ENCODE data around the gene WFDC6. TPM values are rescaled to one million over a fixed set of nuclear protein-coding genes. Genes with fewer than 3 reads are reported as not detected.

The WFDC6 gene
- total RNA-seq, 1 experiment from 2014 or later, result not detected

DNA sequence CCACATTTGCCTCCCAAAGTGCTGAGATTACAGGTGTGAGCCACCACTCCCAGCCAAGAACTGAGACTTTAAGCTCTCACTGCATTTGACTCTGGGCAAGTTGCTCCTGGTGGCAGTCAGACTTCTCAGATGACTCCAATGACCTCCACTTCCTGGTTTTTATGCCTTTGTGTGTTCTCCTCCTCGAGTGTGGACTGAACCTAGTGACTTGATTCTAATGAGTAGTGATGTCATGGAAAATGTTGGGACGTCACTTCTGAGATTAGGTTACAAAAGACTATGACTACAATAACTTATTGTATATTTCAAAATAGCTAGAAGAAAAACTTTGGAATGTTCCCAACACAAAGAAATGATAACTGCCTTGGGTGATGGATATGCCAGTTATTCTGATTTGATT is 35.9 kb downstream of the WFDC6 start:
- H3K36me3 ChIP-seq, result no peaks in the 10 kb centered on the region
- H3K27me3 ChIP-seq, result peaks cover 10% of the 10 kb centered on the region

DNA sequence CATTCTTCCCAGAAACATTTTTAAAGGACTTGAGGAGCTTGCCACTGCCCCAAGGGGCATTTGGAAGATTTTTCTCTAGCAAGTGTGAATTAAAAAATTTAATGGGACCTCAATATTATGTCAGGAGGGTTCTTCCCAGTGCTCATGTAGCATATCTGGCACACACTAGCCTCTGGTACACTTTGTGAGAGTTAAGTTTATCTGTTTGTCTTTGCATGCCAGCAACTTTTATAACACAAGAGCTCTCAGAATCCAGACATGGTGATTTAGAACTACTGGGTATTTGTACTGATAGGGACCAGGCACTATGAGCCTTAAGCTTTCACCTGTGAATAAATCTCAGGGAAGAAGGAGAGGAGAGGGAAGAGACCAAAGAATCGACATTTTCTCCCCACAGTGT is 36.7 kb downstream of the WFDC6 start:
- H3K27me3 ChIP-seq, result peaks cover 12% of the 10 kb centered on the region
- H3K4me1 ChIP-seq, result no peaks in the 10 kb centered on the region
- H3K9me3 ChIP-seq (replicated peaks), result no peaks in the 10 kb centered on the region
- no peaks in the 10 kb centered on the region for H3K36me3 ChIP-seq
- DNase-seq, result no peak
- no peak overlapping the region for H3K27ac ChIP-seq
- no peak overlapping the region for H3K4me3 ChIP-seq

More for the DNA sequence above, 35.9 kb downstream of the WFDC6 start:
- DNase-seq, result no peak
- Histone ChIP-seq H3K4me1 (no peaks in the 10 kb centered on the region), H3K27ac (no peak overlapping the region), H3K4me3 (no peak overlapping the region), H3K9me3 (replicated peaks) (no peaks in the 10 kb centered on the region)

DNA sequence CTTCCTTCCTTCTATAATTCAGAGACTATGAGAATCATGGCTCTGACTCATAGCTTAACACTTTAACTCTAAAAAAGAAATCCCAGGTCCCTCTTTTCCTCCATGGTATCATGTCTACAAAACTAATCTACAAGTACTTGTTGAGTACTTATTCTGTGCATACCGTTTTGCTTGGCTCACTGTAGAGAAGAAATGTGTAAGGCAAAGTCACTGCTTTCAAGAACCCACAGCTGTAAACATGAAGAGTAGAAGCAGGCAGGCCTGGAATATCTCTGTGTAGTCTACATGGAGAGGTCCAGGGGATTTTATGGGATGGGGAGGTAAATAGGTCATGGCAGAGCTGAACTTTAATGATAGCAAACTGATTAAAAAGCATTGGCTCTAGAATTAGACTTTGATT is 37.7 kb downstream of the WFDC6 start:
- no peaks in the 10 kb centered on the region for H3K4me1 ChIP-seq
- H3K9me3 ChIP-seq (replicated peaks), result no peaks in the 10 kb centered on the region
- no peak for DNase-seq
- H3K27me3 ChIP-seq, result peaks cover 12% of the 10 kb centered on the region
- H3K27ac ChIP-seq, result no peak overlapping the region
- no peaks in the 10 kb centered on the region for H3K36me3 ChIP-seq
- no peak overlapping the region for H3K4me3 ChIP-seq

DNA sequence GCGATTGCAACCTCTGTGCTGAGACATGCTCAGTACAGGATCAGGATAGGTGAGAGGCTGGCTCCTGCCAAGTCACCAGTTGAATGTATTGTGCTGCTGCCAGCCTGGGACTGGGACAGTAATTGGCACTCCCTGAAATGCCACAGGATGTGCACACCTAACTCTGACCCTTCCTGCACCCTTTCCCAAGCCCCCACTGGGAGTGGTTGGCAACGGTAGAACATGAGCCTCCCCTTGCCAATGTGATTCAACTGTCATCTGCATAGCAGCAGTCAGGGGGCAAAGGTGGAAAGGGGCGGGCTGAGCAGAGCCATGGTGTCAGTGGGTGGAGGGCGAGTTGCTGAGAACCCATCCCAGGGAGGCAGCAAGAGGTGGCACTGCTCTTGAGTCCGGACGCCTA is 39.3 kb downstream of the WFDC6 start:
- DNase-seq, result no peak
- H3K36me3 ChIP-seq, result no peaks in the 10 kb centered on the region
- H3K4me1 ChIP-seq, result no peaks in the 10 kb centered on the region
- H3K27me3 ChIP-seq, result peaks cover 24% of the 10 kb centered on the region
- H3K27ac ChIP-seq, result no peak overlapping the region
- no peaks in the 10 kb centered on the region for H3K9me3 ChIP-seq (replicated peaks)
- no peak overlapping the region for H3K4me3 ChIP-seq

DNA sequence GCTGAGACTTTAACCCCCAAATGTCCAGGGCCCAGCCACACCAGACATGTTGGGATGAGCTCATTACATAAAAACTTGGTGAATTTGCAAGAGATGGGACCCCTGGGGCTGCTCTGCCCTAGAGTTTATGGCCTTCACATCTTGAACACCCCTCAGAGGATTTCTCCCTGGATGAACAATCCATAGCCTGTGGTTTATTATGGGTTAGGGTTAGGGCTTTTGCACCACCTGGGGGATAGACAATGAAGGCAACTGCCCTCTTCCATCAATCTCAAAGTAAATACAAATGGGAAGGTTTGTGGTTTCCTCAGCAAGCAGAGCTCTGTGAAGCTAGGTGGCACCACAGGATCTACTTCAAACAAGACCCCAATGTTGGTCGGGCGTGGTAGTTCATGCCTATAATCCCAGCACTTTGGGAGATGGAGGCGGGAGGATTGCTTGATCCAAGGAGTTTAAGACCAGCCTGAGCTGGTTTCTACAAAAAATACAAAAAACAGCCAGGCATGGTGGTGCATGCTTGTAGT is 41.2 kb downstream of the WFDC6 start:
- Histone ChIP-seq H3K4me1 (no peaks in the 10 kb centered on the region), H3K9me3 (replicated peaks) (no peaks in the 10 kb centered on the region), H3K27me3 (peaks cover 24% of the 10 kb centered on the region), H3K4me3 (no peak overlapping the region), H3K36me3 (no peaks in the 10 kb centered on the region), H3K27ac (no peak overlapping the region)
- no peak for DNase-seq

DNA sequence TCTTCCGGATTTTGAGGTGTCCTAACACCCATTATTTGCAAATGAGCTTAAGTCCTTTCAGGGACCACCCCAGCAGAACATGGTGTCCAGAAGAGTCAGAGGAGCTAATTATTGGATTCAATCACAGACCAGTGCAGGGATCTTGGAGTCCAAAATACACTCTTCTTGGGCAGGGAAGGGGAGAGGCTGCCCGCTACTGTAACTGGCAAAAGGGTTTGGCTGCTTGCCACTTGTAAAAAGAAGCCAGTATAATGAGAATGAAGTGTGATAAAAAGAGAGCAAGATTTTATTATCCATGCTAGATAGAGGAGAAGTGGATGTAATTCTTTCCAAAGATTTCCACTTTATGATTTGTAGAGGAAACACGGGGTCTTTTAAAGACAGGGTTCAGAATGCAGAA is 43.1 kb downstream of the WFDC6 start:
- H3K27ac ChIP-seq, result no peak overlapping the region
- H3K27me3 ChIP-seq, result peaks cover 30% of the 10 kb centered on the region
- H3K4me3 ChIP-seq, result no peak overlapping the region
- H3K4me1 ChIP-seq, result no peaks in the 10 kb centered on the region
- H3K9me3 ChIP-seq (replicated peaks), result no peaks in the 10 kb centered on the region
- no peaks in the 10 kb centered on the region for H3K36me3 ChIP-seq
- no peak for DNase-seq

DNA sequence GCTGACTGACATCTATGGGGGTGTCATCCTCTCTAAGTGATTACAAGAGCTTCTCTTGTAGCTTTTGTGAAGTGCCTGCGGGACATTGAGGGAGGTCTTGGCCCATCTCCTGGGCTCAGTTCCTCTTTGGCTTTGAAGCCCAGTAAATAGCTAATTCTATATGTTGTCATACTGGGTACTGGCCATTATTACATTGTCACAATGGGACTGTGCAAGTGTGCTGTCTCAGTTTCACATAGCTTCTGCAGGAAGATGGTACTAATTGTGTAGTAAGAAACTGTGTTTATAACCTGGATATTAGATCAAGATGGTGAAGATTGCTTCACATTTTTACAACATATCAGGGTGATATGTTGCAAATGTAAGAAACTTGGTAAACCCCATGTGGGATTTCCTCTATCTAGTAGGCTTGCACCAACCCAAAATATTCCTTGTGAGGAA is 43.8 kb downstream of the WFDC6 start:
- no peak for DNase-seq
- H3K9me3 ChIP-seq (replicated peaks), result no peaks in the 10 kb centered on the region
- peaks cover 32% of the 10 kb centered on the region for H3K27me3 ChIP-seq
- H3K36me3 ChIP-seq, result no peaks in the 10 kb centered on the region
- H3K4me1 ChIP-seq, result no peaks in the 10 kb centered on the region
- H3K4me3 ChIP-seq, result no peak overlapping the region
- H3K27ac ChIP-seq, result no peak overlapping the region

DNA sequence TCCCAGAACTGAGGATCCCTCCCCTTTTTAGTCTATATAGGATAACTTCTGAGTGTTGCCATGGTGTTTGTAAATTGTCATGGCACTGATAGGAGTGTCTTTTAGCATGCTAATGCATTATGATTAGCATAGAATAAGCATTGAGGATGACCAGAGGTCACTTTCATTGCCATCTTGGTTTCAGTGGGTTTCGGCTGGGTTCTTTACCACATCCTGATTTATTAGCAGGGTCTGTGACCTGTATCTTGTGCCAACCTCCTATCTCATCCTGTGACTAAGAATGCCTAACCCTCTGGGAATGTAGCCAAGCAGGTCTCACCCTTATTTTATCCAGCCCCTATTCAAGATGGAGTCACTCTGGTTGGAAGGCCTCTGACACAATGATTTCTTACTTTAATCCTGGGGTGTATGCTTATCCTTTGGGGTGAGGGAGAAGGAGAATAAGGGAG is 50.2 kb downstream of the WFDC6 start:
- Histone ChIP-seq H3K27me3 (peaks cover 36% of the 10 kb centered on the region), H3K4me1 (no peaks in the 10 kb centered on the region)
- no peak for DNase-seq

DNA sequence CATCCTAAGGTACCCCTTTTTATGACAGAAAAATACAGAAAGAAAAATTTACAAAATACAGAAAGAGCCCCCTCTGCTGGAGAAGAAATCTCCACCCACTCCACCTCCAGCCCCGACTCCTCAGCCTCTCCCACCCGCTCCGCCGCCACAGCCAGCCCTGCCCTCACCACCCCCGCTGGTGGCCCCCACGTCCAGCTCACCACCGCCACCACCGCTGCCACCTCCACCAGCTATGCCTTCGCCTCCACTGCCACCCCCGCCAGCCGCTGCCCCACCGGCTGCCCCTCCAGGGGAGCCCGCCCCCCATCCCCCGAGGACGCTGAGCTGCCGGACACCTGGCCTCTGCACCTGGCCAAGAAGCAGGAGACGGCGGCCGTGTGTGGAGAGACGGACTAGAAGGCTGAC is 52.0 kb downstream of the WFDC6 start:
- H3K27me3 ChIP-seq, result peaks cover 35% of the 10 kb centered on the region
- DNase-seq, result peak in 1 of 2 experiments; percentile 14
- no peak overlapping the region for H3K4me3 ChIP-seq
- H3K27ac ChIP-seq, result no peak overlapping the region
- no peaks in the 10 kb centered on the region for H3K9me3 ChIP-seq (replicated peaks)
- H3K4me1 ChIP-seq, result no peaks in the 10 kb centered on the region
- H3K36me3 ChIP-seq, result no peaks in the 10 kb centered on the region

More for the DNA sequence above, 50.2 kb downstream of the WFDC6 start:
- Histone ChIP-seq H3K9me3 (replicated peaks) (no peaks in the 10 kb centered on the region), H3K4me3 (no peak overlapping the region), H3K27ac (no peak overlapping the region), H3K36me3 (no peaks in the 10 kb centered on the region)

DNA sequence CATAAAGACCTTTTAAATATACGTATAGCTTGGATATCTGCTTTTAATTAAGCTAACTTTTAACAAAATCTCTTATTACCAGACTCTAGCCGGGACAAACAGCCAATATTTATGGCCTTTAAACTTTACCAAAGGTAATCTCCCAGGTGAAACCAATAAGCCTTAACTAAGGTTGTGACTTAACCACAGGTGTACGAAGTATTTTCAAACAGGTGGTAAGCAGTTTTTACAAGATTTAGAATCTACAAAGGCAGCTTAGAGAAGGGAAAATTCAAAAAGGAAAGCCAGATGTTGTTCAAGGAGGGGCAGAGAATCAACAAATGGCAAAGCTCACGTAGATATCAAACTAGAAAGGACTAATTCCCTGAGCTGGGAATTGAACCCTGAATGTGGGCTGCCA is 53.9 kb downstream of the WFDC6 start:
- Histone ChIP-seq H3K36me3 (no peaks in the 10 kb centered on the region), H3K27ac (no peak overlapping the region), H3K4me3 (no peak overlapping the region), H3K9me3 (replicated peaks) (no peaks in the 10 kb centered on the region), H3K4me1 (no peaks in the 10 kb centered on the region), H3K27me3 (peaks cover 29% of the 10 kb centered on the region)
- DNase-seq, result no peak

DNA sequence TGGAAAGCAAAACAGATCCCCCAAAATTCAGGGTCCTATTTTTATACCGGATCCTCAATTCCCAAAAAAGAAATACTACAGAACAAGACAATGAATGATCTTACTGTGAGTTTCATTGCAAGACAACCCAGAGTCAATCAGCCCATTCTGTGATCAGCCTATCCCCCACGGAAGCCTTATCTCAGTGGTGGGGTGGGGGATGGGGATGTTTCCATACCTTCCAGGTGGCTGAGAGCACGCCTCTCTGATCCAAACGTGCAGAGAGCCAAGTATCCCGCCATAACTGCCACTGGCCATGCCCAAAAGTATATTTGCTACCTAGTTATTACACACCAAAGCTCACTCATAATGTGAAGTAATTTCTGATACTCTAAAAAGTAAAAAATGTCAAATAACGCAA is 54.6 kb downstream of the WFDC6 start:
- no peak overlapping the region for H3K27ac ChIP-seq
- no peak for DNase-seq

More for the DNA sequence above, 54.6 kb downstream of the WFDC6 start:
- peaks cover 29% of the 10 kb centered on the region for H3K27me3 ChIP-seq
- no peak overlapping the region for H3K4me3 ChIP-seq
- no peaks in the 10 kb centered on the region for H3K4me1 ChIP-seq
- H3K9me3 ChIP-seq (replicated peaks), result no peaks in the 10 kb centered on the region
- H3K36me3 ChIP-seq, result no peaks in the 10 kb centered on the region

Other genes with a start within 250 kb of the WFDC6 start
- gene RBPJL, start 232.6 kb downstream of the WFDC6 start, total RNA-seq (2014; rRNA removed; shearing (Covaris generic)), result not detected in 2 replicates
- gene MATN4, start 231.2 kb downstream of the WFDC6 start, total RNA-seq (2014; rRNA removed; shearing (Covaris generic)), result 0.18 TPM in 1 of 2 replicates, not detected in the other
- 47.4 and 48.7 TPM in 2 replicates for gene SDC4, start 191.1 kb downstream of the WFDC6 start, total RNA-seq (2014; rRNA removed; shearing (Covaris generic))
- 24.2 and 27.8 TPM in 2 replicates for gene SYS1, start 176.3 kb downstream of the WFDC6 start, total RNA-seq (2014; rRNA removed; shearing (Covaris generic))
- gene TP53TG5, start 161.2 kb downstream of the WFDC6 start, total RNA-seq (2014; rRNA removed; shearing (Covaris generic)), result not detected in 2 replicates
- gene DBNDD2, start 131.2 kb downstream of the WFDC6 start, total RNA-seq (2014; rRNA removed; shearing (Covaris generic)), result 5.2 and 8.1 TPM in 2 replicates
- gene PIGT, start 123.3 kb downstream of the WFDC6 start, total RNA-seq (2014; rRNA removed; shearing (Covaris generic)), result 106 and 110 TPM in 2 replicates
- gene WFDC2, start 69.7 kb downstream of the WFDC6 start, total RNA-seq (2014; rRNA removed; shearing (Covaris generic)), result 5.0 and 6.6 TPM in 2 replicates
- not detected in 2 replicates for gene SPINT3, start 23.9 kb downstream of the WFDC6 start, total RNA-seq (2014; rRNA removed; shearing (Covaris generic))
- not detected in 2 replicates for gene EPPIN, start 7.9 kb upstream of the WFDC6 start, total RNA-seq (2014; rRNA removed; shearing (Covaris generic))
- gene WFDC8, start 39.8 kb upstream of the WFDC6 start, total RNA-seq (2014; rRNA removed; shearing (Covaris generic)), result not detected in 2 replicates
- gene WFDC10A, start 90.3 kb upstream of the WFDC6 start, total RNA-seq (2014; rRNA removed; shearing (Covaris generic)), result not detected in 2 replicates
- gene WFDC9, start 91.8 kb upstream of the WFDC6 start, total RNA-seq (2014; rRNA removed; shearing (Covaris generic)), result not detected in 2 replicates
- not detected in 2 replicates for gene WFDC11, start 130.8 kb upstream of the WFDC6 start, total RNA-seq (2014; rRNA removed; shearing (Covaris generic))
- gene WFDC13, start 162.6 kb upstream of the WFDC6 start, total RNA-seq (2014; rRNA removed; shearing (Covaris generic)), result not detected in 2 replicates
- not detected in 2 replicates for gene WFDC10B, start 165.5 kb upstream of the WFDC6 start, total RNA-seq (2014; rRNA removed; shearing (Covaris generic))
- gene SPINT4, start 182.9 kb upstream of the WFDC6 start, total RNA-seq (2014; rRNA removed; shearing (Covaris generic)), result not detected in 2 replicates

All from SJCRH30 (cell line).